Tibial nerve (tissue), 4 donors: Measurements from ENCODE around the gene TNP1. TPM values are rescaled to one million over a fixed set of nuclear protein-coding genes. Genes with fewer than 3 reads are reported as not detected.

Experiments
- DNase-seq, 2 donors: peaks; one replicate each; pipeline ENCODE4 v3.0.0-alpha.2; 2019; ENCODE audit warnings: low spot score in 2 of 2
- H3K27ac ChIP-seq, 4 donors: fragments of 200-600 bp; sonication (generic) in 3 of 4; one replicate each; pipeline ENCODE4 v1.5.1; 2017 to 2019; ENCODE audit warnings: mild to moderate bottlenecking in 1 of 4
- H3K27me3 ChIP-seq, 2 donors: fragments of 200-600 bp; sonication (generic) in 1 of 2; one replicate each; pipeline versions ENCODE4 v1.5.1 to v1.6.0; 2017 to 2019
- H3K36me3 ChIP-seq, 3 donors: fragments of 200-600 bp; sonication (generic); one replicate each; pipeline ENCODE4 v1.5.1; 2018 to 2019
- H3K4me1 ChIP-seq, 4 donors: fragments of 200-600 bp; sonication (generic) in 3 of 4; one replicate each; pipeline ENCODE4 v1.5.1; 2017 to 2019
- H3K4me3 ChIP-seq, 4 donors: fragments of 200-600 bp; sonication (generic) in 3 of 4; one replicate each; pipeline ENCODE4 v1.5.1; 2017 to 2019; ENCODE audit warnings: mild to moderate bottlenecking in 1 of 4, moderate library complexity in 1 of 4
- H3K9me3 ChIP-seq, 4 donors: fragments of 200-600 bp; sonication (generic) in 3 of 4; one replicate each; pipeline ENCODE4 v1.5.1; 2017 to 2019
- EP300 ChIP-seq, 2 donors: sonication (generic); formaldehyde crosslinking; IDR thresholded peaks; one replicate each; pipeline ENCODE4 v1.6.1; 2017; ENCODE audit warnings: antibody characterized with exemption in 2 of 2, mild to moderate bottlenecking in 1 of 2
- POLR2A ChIP-seq, 2 donors: fragments of 450-650 bp; IDR thresholded peaks; one replicate each; pipeline ENCODE4 v1.6.1; 2017; ENCODE audit warnings: antibody characterized with exemption in 2 of 2, mild to moderate bottlenecking in 2 of 2, moderate library complexity in 2 of 2
- WGBS, 2 donors: methylation state at CpG; one replicate each; pipeline ENCODE4 v1.1.5; 2018; 5-methylcytosine and 5-hydroxymethylcytosine counted together
- total RNA-seq, 4 donors: library from RNA; depleted of rRNA; stranded (reverse); fragments of >200 nt; gene quantifications; one replicate each; pipeline ENCODE4 v1.1.0, GENCODE V29; 2016
- TF ChIP-seq, protein P1 (sequence below), 5 experiments: fragments of 200-600 bp in 3 of 5; fragments of 450-650 bp in 2 of 5; sonication (generic) in 3 of 5; IDR thresholded peaks; one replicate each; pipeline ENCODE4 v1.5.1; 2016 to 2019; ENCODE audit warnings: antibody characterized with exemption in 5 of 5, mild to moderate bottlenecking in 3 of 5, moderate library complexity in 2 of 5

TNP1 gene
- total RNA-seq, 4 donors from 2014 or later = not detected

DNA sequence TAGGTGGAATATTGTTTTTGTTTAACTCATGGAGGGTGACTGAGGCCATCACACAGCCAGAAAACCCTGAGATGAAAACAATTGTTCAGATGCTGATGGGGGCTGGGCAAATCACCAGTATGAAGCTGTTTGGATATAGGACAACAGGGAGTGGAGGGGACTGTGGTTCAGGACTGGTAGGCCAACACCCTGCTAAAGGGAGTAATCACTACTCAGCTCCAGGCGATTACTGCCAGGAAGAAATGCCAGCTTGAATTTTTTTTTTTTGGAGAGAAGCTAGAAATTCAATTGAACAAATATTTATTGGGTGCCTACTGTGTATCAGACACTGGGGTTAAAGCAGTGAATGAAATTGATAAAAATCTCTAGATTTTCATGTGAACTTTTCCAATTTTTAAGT is 37.4 kb downstream of the TNP1 start:
- H3K4me1 ChIP-seq = peaks cover 0 to 13% (median 0%) of the 10 kb centered on the region in 4 donors
- no peaks in the 10 kb centered on the region for H3K9me3 ChIP-seq
- TF ChIP-seq, protein P1, sequence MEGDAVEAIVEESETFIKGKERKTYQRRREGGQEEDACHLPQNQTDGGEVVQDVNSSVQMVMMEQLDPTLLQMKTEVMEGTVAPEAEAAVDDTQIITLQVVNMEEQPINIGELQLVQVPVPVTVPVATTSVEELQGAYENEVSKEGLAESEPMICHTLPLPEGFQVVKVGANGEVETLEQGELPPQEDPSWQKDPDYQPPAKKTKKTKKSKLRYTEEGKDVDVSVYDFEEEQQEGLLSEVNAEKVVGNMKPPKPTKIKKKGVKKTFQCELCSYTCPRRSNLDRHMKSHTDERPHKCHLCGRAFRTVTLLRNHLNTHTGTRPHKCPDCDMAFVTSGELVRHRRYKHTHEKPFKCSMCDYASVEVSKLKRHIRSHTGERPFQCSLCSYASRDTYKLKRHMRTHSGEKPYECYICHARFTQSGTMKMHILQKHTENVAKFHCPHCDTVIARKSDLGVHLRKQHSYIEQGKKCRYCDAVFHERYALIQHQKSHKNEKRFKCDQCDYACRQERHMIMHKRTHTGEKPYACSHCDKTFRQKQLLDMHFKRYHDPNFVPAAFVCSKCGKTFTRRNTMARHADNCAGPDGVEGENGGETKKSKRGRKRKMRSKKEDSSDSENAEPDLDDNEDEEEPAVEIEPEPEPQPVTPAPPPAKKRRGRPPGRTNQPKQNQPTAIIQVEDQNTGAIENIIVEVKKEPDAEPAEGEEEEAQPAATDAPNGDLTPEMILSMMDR (IDR thresholded peaks at IDR 0.05) = no peak
- TF ChIP-seq EP300 (IDR thresholded peaks at IDR 0.05) (no peak), POLR2A (IDR thresholded peaks at IDR 0.05) (no peak)
- H3K36me3 ChIP-seq = no peaks in the 10 kb centered on the region
- H3K27me3 ChIP-seq = no peaks in the 10 kb centered on the region
- H3K4me3 ChIP-seq = no peak overlapping the region
- DNase-seq = no peak
- 69 to 88% methylated on average over 1 of the region's 1 CpG for WGBS, 2 donors
- H3K27ac ChIP-seq = no peak overlapping the region

DNA sequence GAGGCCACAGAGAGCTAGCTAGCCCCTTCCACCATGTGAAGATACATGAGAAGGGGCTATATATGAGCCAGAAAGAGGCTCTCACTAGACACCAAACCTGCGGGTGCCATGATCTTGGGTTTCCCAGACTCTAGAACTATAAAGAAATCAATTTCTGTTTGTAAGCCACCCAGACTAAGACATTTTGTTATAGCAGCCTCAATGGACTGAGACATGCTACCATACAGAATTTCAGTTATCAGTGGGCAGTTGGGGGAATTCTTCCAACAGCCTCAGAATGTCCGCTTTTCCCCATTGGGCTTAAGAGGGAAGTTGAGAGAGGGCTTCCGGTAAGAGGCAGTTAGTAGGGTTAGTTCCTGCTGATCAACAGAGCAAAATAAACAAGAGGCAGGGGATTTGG is 39.2 kb downstream of the TNP1 start:
- no peaks in the 10 kb centered on the region for H3K36me3 ChIP-seq
- no peak overlapping the region for H3K4me3 ChIP-seq
- TF ChIP-seq EP300 (IDR thresholded peaks at IDR 0.05) = no peak
- TF ChIP-seq, protein P1 (IDR thresholded peaks at IDR 0.05) = no peak
- no peak for TF ChIP-seq POLR2A (IDR thresholded peaks at IDR 0.05)
- no peaks in the 10 kb centered on the region for H3K27me3 ChIP-seq
- no peak overlapping the region for H3K27ac ChIP-seq
- H3K9me3 ChIP-seq = no peaks in the 10 kb centered on the region
- 90 to 98% methylated on average over 3 of the region's 3 CpGs for WGBS, 2 donors
- no peak for DNase-seq
- peaks cover 0 to 7% (median 0%) of the 10 kb centered on the region in 4 donors for H3K4me1 ChIP-seq

DNA sequence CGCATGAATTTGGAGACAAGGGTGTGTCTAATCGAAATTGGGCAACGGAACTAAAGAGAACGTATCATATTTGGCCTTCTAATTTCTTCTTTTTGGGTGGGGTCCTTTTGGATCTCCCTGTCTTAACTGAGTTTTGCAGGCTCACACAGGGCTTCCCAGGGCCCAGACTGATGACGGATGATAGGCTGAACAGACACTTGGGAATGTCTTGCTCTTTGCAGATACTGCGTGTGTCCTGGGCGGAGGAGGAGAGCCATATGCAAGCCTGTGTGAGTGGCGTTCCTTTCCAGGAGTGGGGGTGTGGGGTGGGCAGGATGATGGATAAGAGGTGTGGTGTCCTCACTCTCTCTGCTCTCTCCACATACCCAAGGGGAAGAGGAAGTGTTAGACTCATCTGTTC is 40.1 kb downstream of the TNP1 start:
- WGBS, 2 donors = 79 to 93% methylated on average over 8 of the region's 8 CpGs
- no peaks in the 10 kb centered on the region for H3K9me3 ChIP-seq
- no peak for DNase-seq
- TF ChIP-seq EP300 (IDR thresholded peaks at IDR 0.05) (no peak), POLR2A (IDR thresholded peaks at IDR 0.05) (no peak)
- TF ChIP-seq, protein P1 (IDR thresholded peaks at IDR 0.05) = no peak
- H3K4me3 ChIP-seq = no peak overlapping the region
- H3K4me1 ChIP-seq = peaks cover 0 to 7% (median 0%) of the 10 kb centered on the region in 4 donors
- H3K27ac ChIP-seq = no peak overlapping the region
- no peaks in the 10 kb centered on the region for H3K27me3 ChIP-seq
- no peaks in the 10 kb centered on the region for H3K36me3 ChIP-seq

DNA sequence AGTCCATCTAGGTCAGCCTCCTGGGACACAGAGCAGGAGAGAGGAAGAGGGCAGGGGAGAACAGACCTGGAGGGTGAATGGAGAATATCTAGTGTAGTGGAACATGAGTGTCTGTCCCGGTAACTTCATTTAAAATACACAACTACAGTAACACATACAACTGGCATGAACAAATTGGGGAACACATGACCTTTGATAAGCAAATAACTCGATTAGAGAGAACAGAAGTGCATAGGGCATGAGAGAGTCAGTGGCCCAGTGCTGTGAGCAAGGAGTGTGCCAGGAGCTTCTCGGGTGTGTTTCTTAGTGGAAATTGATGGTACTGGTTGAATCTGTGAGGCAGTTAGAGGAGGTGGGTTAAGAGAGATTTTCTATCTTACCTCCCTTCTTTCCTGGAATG is 40.8 kb downstream of the TNP1 start:
- peaks cover 0 to 7% (median 0%) of the 10 kb centered on the region in 4 donors for H3K4me1 ChIP-seq
- 71 to 72% methylated on average over 3 of the region's 3 CpGs for WGBS, 2 donors
- no peaks in the 10 kb centered on the region for H3K36me3 ChIP-seq
- no peaks in the 10 kb centered on the region for H3K9me3 ChIP-seq
- no peak overlapping the region for H3K4me3 ChIP-seq
- DNase-seq = no peak
- TF ChIP-seq, protein P1 (IDR thresholded peaks at IDR 0.05) = no peak
- no peak for TF ChIP-seq EP300 (IDR thresholded peaks at IDR 0.05)
- H3K27ac ChIP-seq = peak overlapping the region in 1 of 4 donors; percentile 7
- H3K27me3 ChIP-seq = no peaks in the 10 kb centered on the region

GRCh38 chr2:216810399-216811160 is 49.3 kb downstream of the TNP1 start:
- no peak overlapping the region for H3K4me3 ChIP-seq
- WGBS, 2 donors = 70 to 78% methylated on average over 21 to 30 of the region's 30 CpGs
- peaks cover 0 to 13% (median 0%) of the 10 kb centered on the region in 4 donors for H3K4me1 ChIP-seq
- no peaks in the 10 kb centered on the region for H3K36me3 ChIP-seq
- no peak for DNase-seq
- no peaks in the 10 kb centered on the region for H3K27me3 ChIP-seq
- peak in 1 of 2 donors; percentile 38 for TF ChIP-seq EP300 (IDR thresholded peaks at IDR 0.05)
- no peak for TF ChIP-seq POLR2A (IDR thresholded peaks at IDR 0.05)
- H3K9me3 ChIP-seq = no peaks in the 10 kb centered on the region
- peak overlapping the region in 1 of 4 donors; percentile 38 for H3K27ac ChIP-seq

Other genes with a start within 250 kb of the TNP1 start
- gene IGFBP2, start 226.6 kb downstream of the TNP1 start, total RNA-seq = 100 to 1,000 TPM; 125 to 337 (median 157) TPM
- gene IGFBP5, start 164.5 kb downstream of the TNP1 start, total RNA-seq = 1,000 to 10,000 TPM in 2 of 4 donors, 100 to 1,000 TPM in 2; 178 to 1,859 (median 1,369) TPM